GM18507 (cell line): ENCODE data around the gene SPCS3.
"Not testable (repeated sequence)": the region's sequence is repeated elsewhere in the genome, so short reads cannot be mapped to it uniquely, and the experiment has no call there.

Experiments used
- DNase-seq: peaks from one replicate; pipeline ENCODE4 v3.0.0; 2011; ENCODE audit warnings: low read depth; ENCODE audit not compliant: insufficient read length; ENCODE audit errors: extremely low spot score
- FAIRE-seq: peaks from 2 replicates; lab custom pipeline; 2011; peaks lifted over from hg19 to GRCh38; lab: Jason Lieb, UNC

Gene SPCS3

DNA sequence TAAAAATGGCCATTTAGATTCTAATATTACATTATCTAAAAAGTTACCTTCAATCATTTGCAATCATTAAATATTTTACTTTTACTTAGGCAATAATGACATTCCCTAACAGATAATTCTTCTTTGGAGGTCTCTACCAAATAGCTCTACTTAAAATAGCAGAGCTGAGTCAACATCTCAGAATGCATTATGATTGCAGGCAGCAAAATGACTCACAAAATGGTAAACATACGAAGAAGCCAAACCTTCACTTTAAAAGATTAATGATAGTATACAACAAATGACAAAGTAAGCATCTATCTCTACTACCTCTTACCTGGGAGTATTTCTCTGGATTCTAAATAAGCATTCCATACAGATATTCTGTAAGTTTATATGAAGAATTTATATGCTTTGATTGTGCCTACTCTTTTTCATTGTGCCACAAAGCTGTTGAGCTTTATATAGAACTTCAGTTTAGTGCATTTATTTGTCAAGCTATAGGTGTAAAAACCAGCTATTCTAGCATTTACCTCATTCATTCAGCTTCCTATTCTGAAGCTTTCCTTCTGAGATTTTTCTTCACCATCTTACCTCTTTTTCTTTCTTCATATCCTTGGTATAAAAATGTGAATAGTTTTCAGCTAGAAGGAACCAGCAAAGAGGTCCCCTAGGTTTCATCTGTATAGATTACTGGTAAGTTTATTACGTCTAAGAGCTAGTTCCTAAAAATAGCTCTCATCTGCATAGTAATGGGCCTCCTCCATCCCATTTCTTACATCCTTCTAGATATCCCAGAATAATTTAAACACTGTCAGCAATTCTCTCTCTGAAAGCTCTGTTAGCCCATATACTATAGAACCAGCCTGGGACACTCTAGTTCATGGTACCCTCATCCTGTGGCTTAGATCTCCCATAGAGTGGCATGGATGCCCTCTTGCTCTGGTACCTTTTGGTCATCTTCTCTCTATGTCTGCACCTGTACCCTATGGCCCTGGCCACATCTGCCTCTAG, 17.2 kb upstream of the SPCS3 start:
- FAIRE-seq, result no peak
- no peak for DNase-seq

- DNase-seq (no peak), FAIRE-seq (no peak)
Measured at GRCh38 chr4:176303938-176304337, 15.8 kb upstream of the SPCS3 start.

DNA sequence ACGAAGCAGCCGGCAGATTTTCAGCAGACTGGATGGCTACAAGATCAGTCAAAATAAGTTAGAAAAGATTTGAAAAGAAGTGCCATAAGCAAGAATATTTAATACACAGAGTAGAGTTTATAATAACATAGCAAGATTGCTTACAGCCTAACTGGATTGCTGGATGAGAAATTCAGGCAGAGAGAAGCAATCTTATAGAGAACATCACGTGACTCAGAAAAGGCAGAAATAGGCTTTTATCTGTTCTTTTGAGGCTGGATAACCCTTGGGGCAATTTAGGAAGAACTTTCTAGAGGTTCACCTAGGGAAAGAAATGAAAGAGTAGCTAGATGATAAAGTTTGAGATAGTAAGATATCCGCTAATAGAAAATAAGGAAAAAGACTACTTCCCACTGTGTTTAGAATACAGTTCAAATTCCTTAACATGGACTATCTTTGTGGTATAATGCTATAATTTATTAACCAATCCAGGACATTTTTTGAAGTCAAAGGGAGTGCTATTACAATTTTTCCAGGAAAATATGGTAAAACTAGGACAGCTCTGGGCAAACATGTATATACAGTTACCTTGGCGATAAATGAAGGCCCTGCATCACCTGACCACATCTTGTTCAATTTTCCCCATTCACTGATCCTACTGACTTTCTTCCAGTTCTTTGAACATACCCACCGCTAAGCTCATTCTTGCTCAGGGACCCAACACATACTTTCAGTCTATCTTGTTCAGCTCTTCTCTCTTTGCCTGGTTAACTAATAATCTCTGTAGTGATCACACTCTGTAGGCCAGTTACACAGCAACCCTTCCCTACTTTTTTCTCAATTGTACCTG, 12.7 kb upstream of the SPCS3 start:
- FAIRE-seq, result no peak
- no peak for DNase-seq

GRCh38 chr4:176307666-176307930, 12.2 kb upstream of the SPCS3 start:
- DNase-seq, result no peak
- FAIRE-seq, result no peak

DNA sequence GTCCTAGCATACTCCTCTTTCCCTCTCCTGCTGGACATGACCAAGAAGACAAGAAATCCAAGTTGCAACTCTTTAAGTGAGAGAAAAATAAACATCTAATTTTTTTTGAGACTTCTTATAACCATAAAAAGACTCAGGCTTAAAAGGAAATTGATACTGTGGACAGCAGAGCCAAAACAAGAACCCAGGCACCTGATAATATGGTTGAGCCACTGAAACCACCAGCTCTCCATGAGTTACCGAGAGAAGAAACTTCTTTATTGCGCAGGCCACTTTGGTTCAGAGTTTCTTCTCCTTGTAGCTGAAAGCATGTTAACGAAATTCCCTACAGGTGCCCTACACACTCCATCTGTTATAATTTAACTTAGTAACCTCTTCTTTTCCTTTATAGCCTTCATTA, 11.3 kb upstream of the SPCS3 start:
- DNase-seq (no peak), FAIRE-seq (peak; percentile 21)

- FAIRE-seq (peak; percentile 88), DNase-seq (peak; percentile 20)
Measured at GRCh38 chr4:176309046-176309445, 10.7 kb upstream of the SPCS3 start.

- no peak for DNase-seq
- FAIRE-seq, result no peak
Measured at GRCh38 chr4:176309772-176310171, 10.0 kb upstream of the SPCS3 start.

DNA sequence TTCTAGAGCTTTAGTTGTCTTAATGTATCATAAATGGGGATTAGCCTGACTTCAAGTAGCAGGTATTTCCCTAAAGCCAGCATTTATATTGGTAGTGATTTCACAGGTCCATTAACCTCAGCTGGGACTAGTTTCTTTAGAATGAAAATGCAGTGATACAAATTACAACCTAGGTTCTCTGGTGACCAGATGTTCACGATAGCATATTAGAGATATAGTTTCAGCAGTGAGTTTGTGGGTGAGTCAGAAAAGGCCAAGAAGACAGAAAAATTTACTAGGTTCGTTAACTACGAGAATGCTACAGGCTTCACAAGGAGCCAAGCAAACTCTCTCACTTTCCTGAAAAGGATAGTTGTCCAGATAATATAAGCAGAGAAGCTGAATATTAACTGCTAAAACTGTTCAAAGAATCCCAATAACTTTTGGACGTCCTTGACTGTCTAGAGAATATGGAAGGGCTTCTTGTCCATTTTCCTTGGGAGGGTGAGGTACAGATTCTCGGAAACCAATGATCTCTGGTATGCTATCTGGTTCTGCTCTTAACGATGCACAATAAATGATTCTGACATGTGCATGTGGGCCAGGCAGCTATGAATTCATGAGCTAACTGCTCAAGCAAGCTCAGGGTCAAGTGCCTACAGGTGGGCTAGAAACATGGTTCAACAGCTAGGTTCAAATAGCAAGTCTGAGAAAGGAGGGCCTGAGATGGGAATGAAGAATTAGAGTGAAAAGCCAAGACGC, 6.0 kb upstream of the SPCS3 start:
- DNase-seq, result no peak
- no peak for FAIRE-seq

DNA sequence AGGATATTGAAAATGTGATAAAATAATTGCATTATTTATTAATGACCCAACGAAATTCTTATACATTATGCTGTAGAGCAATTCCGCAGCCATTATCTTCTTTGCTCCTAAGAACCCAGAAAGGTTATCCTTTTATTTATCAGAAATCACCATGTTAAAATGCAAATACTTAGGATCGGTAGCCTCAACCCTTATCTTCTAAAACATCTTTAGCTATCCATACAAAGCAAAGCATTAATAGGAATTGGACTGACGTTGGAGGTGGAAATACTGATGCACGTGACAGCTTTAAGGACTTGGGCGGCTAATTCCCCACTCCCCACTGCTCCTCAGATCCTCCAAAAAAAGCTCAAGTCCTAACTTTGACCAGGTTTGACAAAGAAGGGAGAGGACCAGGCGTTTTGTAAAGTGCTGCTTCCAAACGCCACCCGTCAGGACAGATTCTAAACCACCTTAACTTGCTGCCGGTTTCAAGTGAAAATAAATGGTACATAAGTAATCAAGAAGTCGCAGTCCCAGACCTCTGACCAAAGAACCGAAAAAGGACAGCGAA, 539 bp upstream of the SPCS3 start:
- FAIRE-seq, result no peak
- DNase-seq, result no peak

DNA sequence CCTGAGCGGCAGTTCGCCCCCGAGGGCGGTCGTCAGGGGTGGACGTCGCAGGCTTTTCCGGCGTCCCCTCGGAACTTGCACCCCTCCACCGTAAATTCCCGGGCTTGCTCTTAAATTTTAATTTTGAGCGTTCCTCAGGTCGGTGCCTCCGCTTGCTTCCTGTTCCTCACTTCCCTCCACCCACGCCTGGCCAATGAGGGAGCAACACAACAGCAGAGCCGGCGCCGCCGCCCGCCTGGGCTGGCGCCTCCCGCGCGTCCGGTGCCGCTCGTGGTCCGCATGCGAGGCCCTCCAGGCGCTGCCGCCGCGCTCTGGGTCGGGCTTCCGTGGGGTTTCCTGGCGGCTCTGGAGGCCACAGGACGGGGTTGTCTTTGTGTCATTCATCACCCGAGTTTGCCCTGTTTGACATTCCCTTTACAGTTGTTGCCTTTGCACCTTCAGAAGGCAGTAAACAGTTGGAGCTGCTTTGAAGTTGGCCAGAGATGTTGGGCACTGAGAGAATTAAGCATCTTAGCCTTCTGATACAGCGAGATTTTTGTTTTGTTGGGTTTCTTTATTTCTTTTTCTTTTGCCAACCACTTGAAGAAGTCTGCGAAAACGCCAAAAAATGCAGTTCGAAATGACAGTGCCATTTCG, 692 bp downstream of the SPCS3 start:
- FAIRE-seq, result peak; percentile 83

DNA sequence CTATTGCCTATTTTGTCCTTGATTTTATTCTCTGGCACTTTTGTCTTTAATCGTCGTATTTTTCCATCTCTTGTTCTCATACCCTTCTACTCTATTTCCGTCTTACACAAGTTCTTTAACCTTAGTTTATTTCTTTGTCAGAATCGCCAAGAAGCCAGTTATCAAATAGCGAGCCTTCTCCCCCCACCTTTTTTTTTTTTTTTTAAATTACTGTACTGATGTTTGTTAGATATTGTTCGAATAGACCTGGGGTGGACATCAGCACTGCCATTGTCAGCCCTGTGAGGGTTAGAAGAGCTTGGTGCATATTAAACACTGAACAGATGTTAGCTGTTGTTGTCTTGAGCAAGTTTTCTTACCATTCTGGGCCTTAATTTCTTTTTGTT, 1.2 kb downstream of the SPCS3 start:
- FAIRE-seq, result no peak
- no peak for DNase-seq

More for the DNA sequence above, 692 bp downstream of the SPCS3 start:
- DNase-seq, result peak; percentile 69

- peak; percentile 56 for FAIRE-seq
- no peak for DNase-seq
Measured at GRCh38 chr4:176321589-176321988, 1.8 kb downstream of the SPCS3 start.

DNA sequence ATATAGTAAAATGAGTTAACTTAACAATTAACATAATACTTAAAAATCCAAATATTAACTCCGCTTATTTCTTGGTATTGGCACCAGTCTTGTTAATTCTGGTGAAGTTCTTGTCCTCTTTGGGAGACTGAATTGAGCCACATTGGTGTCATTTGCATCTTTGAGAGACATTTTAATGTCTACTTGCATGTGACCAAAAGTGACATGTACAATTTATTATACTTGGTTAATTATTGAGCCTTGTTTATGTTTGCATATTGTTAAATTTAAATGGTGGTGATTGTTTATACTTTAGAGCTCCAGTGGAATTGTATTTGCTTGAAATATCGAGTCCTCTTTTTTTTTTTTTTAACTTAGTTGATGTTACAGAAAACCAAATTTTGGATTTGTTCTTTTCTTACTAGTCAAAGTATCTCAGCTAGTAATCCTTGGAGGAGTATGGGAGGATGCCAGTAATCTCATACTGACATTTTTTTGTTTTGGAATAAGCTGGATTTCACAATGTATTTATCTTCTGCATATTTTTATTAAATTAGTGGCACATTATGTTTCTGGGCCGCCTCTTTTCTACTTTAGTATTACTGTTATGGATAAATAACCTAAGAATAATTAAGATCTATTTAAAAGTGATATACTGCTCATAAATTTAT, 3.9 kb downstream of the SPCS3 start:
- FAIRE-seq, result no peak
- no peak for DNase-seq

DNA sequence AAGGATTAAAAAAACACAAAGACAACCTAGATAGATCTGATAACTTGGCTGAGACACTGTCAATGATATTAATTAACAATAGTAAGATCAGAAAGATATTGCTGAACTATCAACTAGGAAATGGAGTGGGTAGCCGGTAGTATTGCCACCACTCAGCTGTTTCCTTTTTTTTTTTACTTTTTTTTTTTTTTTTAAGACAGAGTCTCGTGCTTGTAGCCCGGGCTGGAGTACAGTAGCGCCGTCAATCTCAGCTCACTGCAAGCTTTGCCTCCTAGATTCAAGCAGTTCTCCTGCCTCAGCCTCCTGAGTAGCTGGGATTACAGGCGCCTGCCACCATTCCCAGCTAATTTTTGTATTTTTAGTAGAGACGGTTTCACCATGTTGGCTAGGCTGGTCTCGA, 5.1 kb downstream of the SPCS3 start:
- FAIRE-seq, result not testable (repeated sequence)

DNA sequence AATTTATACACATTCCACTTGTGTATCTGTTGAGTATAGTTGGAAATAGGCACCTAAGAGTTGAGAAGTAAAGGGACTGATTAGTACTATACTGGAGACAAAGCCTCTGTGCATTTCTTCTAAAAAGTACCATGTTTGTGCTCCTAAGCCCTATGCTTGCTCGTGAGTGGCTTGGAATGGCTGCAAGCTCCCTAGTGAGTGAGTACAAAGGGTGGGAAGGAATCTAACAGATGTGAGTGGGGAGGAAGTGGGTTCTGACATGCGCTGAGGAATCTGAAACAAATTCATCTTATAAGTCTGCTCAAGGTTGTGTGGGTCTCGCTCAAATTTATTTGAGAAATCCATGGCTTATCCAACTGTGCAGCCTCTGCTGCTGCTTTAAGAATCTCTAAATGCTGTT, 13.3 kb downstream of the SPCS3 start:
- no peak for DNase-seq
- FAIRE-seq, result no peak

More for the DNA sequence above, 5.1 kb downstream of the SPCS3 start:
- DNase-seq, result not testable (repeated sequence)

GRCh38 chr4:176334066-176334465, 14.3 kb downstream of the SPCS3 start:
- DNase-seq, result no peak
- no peak for FAIRE-seq

GRCh38 chr4:176335421-176335820, 15.7 kb downstream of the SPCS3 start:
- FAIRE-seq (no peak), DNase-seq (no peak)

GRCh38 chr4:176339936-176340761, 20.4 kb downstream of the SPCS3 start:
- FAIRE-seq (no peak), DNase-seq (no peak)
